ENCODE results near the gene CPEB4. TPM values are rescaled to one million over a fixed set of nuclear protein-coding genes. Genes with fewer than 3 reads are reported as not detected.

The CPEB4 gene
- total RNA-seq (100 to 1,000 TPM in 1 of 2 donors, 10 to 100 TPM in 1; 47.0 to 113 TPM), polyA plus RNA-seq (10 to 100 TPM; 14.3 to 17.1 TPM)

DNA sequence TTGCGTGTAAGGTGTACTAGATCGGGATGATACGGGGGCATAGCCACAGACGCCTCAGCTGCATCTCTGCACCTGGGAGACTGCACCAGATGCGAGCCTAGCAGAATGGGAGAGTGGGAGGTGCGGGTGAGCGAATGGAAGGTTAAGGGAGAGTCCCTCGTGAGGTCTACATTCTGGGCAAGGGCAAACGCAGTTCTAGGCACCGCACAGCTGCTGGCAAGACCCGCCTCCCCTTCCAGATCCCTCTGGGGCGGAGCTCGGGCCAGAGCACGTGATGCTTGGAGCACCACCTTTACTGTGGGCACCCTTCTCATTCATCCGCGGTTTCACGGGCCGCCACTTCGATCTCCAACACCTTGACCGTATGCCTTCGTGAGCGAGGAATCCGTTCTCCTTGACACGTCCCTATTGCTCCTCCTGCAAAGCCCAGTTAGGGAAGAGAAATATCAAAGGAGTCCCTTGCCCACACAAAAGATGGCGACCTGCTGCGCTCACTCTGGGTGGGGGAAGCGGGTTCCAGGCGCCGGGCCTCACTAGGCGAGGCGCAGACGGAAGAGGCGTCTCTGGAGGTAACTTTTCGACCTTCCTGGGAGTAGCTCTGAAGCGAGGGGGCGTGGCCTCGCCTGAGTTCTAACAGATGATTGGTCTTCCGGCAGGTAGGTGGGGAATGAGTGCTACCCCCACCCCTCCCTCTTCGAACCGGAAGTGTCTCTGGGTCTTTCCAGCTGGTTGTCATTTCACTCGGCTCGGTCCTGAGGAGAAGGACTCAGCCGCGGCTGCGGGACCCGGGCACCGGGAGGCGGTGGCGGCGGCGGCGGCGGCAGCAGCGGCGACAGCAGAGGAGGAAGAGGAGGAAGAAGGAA, at the start of gene CPEB4:
TSS of gene CPEB4 (plus strand) at position 740 of the 863 bp plus-strand sequence. CDS start 1,385 bp downstream, outside the sequence.
- TF ChIP-seq NR2F2 (IDR thresholded peaks at IDR 0.05), result peak; percentile 83
- peak in 1 of 2 donors; percentile 33 for TF ChIP-seq EGR1 (IDR thresholded peaks at IDR 0.05; ENCODE audit: low read depth in 2 of 2)
- peak; percentile 92 for TF ChIP-seq SP1 (IDR thresholded peaks at IDR 0.05)
- peak; percentile 66 to 87 for TF ChIP-seq GABPA (IDR thresholded peaks at IDR 0.05 in 1 of 2, conservative IDR thresholded peaks at IDR 0.05 in 1 of 2)
- TF ChIP-seq REST (IDR thresholded peaks at IDR 0.05), result peak; percentile 94
- TF ChIP-seq TAF1 (conservative IDR thresholded peaks at IDR 0.05), result peak; percentile 100
- no peak for TF ChIP-seq FOXA1 (IDR thresholded peaks at IDR 0.05)
- TF ChIP-seq YY1 (IDR thresholded peaks at IDR 0.05), result peak; percentile 100
- peak; percentile 75 for TF ChIP-seq MAX (IDR thresholded peaks at IDR 0.05)
- peak; percentile 32 to 52 for TF ChIP-seq HNF4A (conservative IDR thresholded peaks at IDR 0.05)
- no peak for TF ChIP-seq HNF4G (IDR thresholded peaks at IDR 0.05)
- peak in 1 of 2 donors; percentile 31 for TF ChIP-seq JUND (IDR thresholded peaks at IDR 0.05)
- peak; percentile 64 to 80 for TF ChIP-seq RXRA (IDR thresholded peaks at IDR 0.05)
- TF ChIP-seq CTCF (IDR thresholded peaks at IDR 0.05; ENCODE audit: low read depth, low read length, missing input control), result no peak
- TF ChIP-seq, protein P1, sequence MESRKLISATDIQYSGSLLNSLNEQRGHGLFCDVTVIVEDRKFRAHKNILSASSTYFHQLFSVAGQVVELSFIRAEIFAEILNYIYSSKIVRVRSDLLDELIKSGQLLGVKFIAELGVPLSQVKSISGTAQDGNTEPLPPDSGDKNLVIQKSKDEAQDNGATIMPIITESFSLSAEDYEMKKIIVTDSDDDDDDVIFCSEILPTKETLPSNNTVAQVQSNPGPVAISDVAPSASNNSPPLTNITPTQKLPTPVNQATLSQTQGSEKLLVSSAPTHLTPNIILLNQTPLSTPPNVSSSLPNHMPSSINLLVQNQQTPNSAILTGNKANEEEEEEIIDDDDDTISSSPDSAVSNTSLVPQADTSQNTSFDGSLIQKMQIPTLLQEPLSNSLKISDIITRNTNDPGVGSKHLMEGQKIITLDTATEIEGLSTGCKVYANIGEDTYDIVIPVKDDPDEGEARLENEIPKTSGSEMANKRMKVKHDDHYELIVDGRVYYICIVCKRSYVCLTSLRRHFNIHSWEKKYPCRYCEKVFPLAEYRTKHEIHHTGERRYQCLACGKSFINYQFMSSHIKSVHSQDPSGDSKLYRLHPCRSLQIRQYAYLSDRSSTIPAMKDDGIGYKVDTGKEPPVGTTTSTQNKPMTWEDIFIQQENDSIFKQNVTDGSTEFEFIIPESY (IDR thresholded peaks at IDR 0.05), result peak; percentile 65
- TF ChIP-seq RAD21 (IDR thresholded peaks at IDR 0.05), result peak; percentile 41 to 59
- no peak for TF ChIP-seq FOXA2 (IDR thresholded peaks at IDR 0.05)
- TF ChIP-seq, protein P2, sequence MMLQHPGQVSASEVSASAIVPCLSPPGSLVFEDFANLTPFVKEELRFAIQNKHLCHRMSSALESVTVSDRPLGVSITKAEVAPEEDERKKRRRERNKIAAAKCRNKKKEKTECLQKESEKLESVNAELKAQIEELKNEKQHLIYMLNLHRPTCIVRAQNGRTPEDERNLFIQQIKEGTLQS (IDR thresholded peaks at IDR 0.05), result peak; percentile 72
- 5% methylated on average over 55 of the region's 55 CpGs for WGBS
- Histone ChIP-seq H3K4me3 (ENCODE audit: low read depth in 1 of 3, low read length in 3 of 3) (peak within 1 kb of the TSS; percentile 73 to 91 (median 89)), H3K27me3 (ENCODE audit: control insufficient read depth in 4 of 4, insufficient read depth in 4 of 4, low read length in 3 of 4) (no peaks in the 10 kb centered on the region), H3K4me1 (ENCODE audit: control insufficient read depth in 4 of 4, insufficient read depth in 4 of 4, low read length in 3 of 4) (peaks cover 0 to 34% (median 18%) of the 10 kb centered on the region in 4 donors), H3K27ac (ENCODE audit: low read depth in 1 of 2, low read length in 2 of 2) (peak within 1 kb of the TSS; percentile 88 to 89), H3K36me3 (ENCODE audit: control insufficient read depth in 4 of 4, insufficient read depth in 3 of 4, low read depth in 1 of 4, low read length in 3 of 4) (no peaks in the 10 kb centered on the region), H3K9ac (ENCODE audit: low read depth in 1 of 2, low read length in 2 of 2) (peak within 1 kb of the TSS; percentile 84 to 99), H3K9me3 (ENCODE audit: control insufficient read depth in 4 of 4, low read length in 3 of 4) (no peaks in the 10 kb centered on the region)
- peak; percentile 96 for DNase-seq (ENCODE audit: low spot score)
